Heart left ventricle (tissue), 16 donors: ENCODE data around the gene EFCAB12. TPM values are rescaled to one million over a fixed set of nuclear protein-coding genes. Genes with fewer than 3 reads are reported as not detected.

ENCODE experiments used
- ATAC-seq, 4 donors: fragments of 200-7000 bp; cut with Tn5 transposase; one replicate each; pipeline ENCODE4 v1.9.1; 2020 to 2022; ENCODE audit warnings: moderate library complexity in 4 of 4, mild to moderate bottlenecking in 3 of 4, moderate number of reproducible peaks in 1 of 4
- DNase-seq, 5 donors: peaks; one replicate each; pipeline ENCODE4 v3.0.0-alpha.2; 2020
- H3K27ac ChIP-seq, 12 donors: fragments of 200-600 bp; sonication (generic) in 4 of 12; one replicate each; pipeline versions ENCODE4 v1.5.0 to v1.8.0; 2016 to 2022; ENCODE audit warnings: mild to moderate bottlenecking in 2 of 12
- H3K27me3 ChIP-seq, 9 donors: fragments of 200-600 bp; sonication (generic) in 2 of 9; one replicate each; pipeline versions ENCODE4 v1.5.1 to v1.8.0; 2016 to 2022; ENCODE audit warnings: mild to moderate bottlenecking in 3 of 9
- H3K36me3 ChIP-seq, 9 donors: fragments of 200-600 bp; sonication (generic) in 2 of 9; one replicate each; pipeline versions ENCODE4 v1.5.0 to v1.8.0; 2018 to 2022; ENCODE audit warnings: mild to moderate bottlenecking in 2 of 9
- H3K4me1 ChIP-seq, 12 donors: fragments of 200-600 bp; sonication (generic) in 4 of 12; one replicate each; pipeline versions ENCODE4 v1.5.0 to v1.8.0; 2016 to 2022; ENCODE audit warnings: mild to moderate bottlenecking in 3 of 12
- H3K4me3 ChIP-seq, 12 donors: fragments of 200-600 bp; sonication (generic) in 4 of 12; one replicate each; pipeline versions ENCODE4 v1.5.0 to v1.8.0; 2017 to 2022; ENCODE audit warnings: mild to moderate bottlenecking in 9 of 12, moderate library complexity in 4 of 12
- H3K9me3 ChIP-seq, 12 donors: fragments of 200-600 bp; sonication (generic) in 4 of 12; one replicate each; pipeline versions ENCODE4 v1.5.0 to v1.8.0; 2016 to 2022; ENCODE audit warnings: mild to moderate bottlenecking in 1 of 12
- CTCF ChIP-seq, 12 donors: fragments of 200-600 bp; sonication (generic) in 4 of 12; IDR thresholded peaks; one replicate each; pipeline versions ENCODE4 v1.5.0 to v1.8.0; 2018 to 2022; ENCODE audit warnings: antibody characterized with exemption in 12 of 12, mild to moderate bottlenecking in 5 of 12
- POLR2A ChIP-seq, 2 donors: fragments of 450-650 bp; IDR thresholded peaks; one replicate each; pipeline ENCODE4 v1.6.1; 2017; ENCODE audit warnings: antibody characterized with exemption in 2 of 2, mild to moderate bottlenecking in 2 of 2, moderate library complexity in 2 of 2
- whole genome bisulfite sequencing, 4 donors: extraction: QIAGEN DNeasy Blood & Tissue Kit in 2 of 4; methylation state at CpG; one replicate each; pipeline versions ENCODE4 v1.1.5 to v1.1.7; 2013 to 2018; 5-methylcytosine and 5-hydroxymethylcytosine counted together
- intact Hi-C, 10 donors: fragments of 100-400 bp; cut with DNase I; formaldehyde crosslinking; loops; one replicate each; pipeline versions ENCODE4 v1.11.1 to v1.14.2; 2022
- polyA plus RNA-seq, 2 donors: library from polyadenylated mRNA; stranded (reverse); fragments of 200-250 nt; gene quantifications; one replicate each; pipeline ENCODE4 v1.2.3, GENCODE V29; 2013
- total RNA-seq, 9 donors: library from RNA; depleted of rRNA in 2 of 9; stranded (reverse); fragments of >200 nt in 2 of 9; fragmentation: NEBNext Ultra II Directional in 3 of 9; extraction: Animal tissue kit (Norgen Biotek cat#: 25700) in 3 of 9; gene quantifications; one replicate each; pipeline versions ENCODE4 v1.1.0 to v1.2.4, GENCODE V29; 2016 to 2023
- donor health status: ischemic (EF 13 %, LVEDD 7.1; RV severe dilation, severe dysfunction).
- donor health status: healthy with polysubstance abuse.
- donor health status: DM: no; HTN: yes; CAD: no.
- donor health status: DM: no; HTN: no; CAD: no.
- donor health status: ischemic (EF 25% LVEDD 6.9; RV normal size, moderate dysfunction).
- donor health status: ischemic (EF 25% LVEDD 5.7; RV mildly dilated, moderate dysfunction).
- donor health status: healthy.
- donor health status: DM: yes; HTN: yes; CAD: no.
- donor health status: ischemic (EF 35%, LVEDD 5.7; RV mildly dilated, moderate dysfunction).
- donor health status: nonischemic (EF 11% LVEDD 7.7; RV severe dilation, severe dysfunction).
- donor health status: DM: yes; HTN: yes; CAD: no.
- donor health status: PGD.
- donor health status: ischemic (EF 29% LVEDD 5.4; RV normal size, mild dysfunction).
- donor health status: nonischemic (EF 23%, LVEDD 6.1; RV moderate dilation, normal function).

Gene EFCAB12
- total and polyA plus RNA-seq, 11 donors, result 0.07 to 0.20 (median 0.13) TPM; not detected in 5

- H3K27ac ChIP-seq, result no peak overlapping the region
- H3K27me3 ChIP-seq, result no peaks in the 10 kb centered on the region
- no peak for DNase-seq
- TF ChIP-seq CTCF (IDR thresholded peaks at IDR 0.05), result no peak
- TF ChIP-seq POLR2A (IDR thresholded peaks at IDR 0.05), result no peak
- intact Hi-C loops, result no loop called here
- H3K36me3 ChIP-seq, result no peaks in the 10 kb centered on the region
- H3K4me1 ChIP-seq, result peaks cover 0 to 8% (median 3%) of the 10 kb centered on the region in 12 donors
- H3K4me3 ChIP-seq, result no peak overlapping the region
- ATAC-seq, result no peak
- 82 to 100% (median 88%) methylated on average over 2 to 7 of the region's 7 CpGs for WGBS, 4 donors
- H3K9me3 ChIP-seq, result no peaks in the 10 kb centered on the region
These were observed 25.0 kb downstream of the EFCAB12 start for GRCh38 chr3:129403450-129403849.

- intact Hi-C loops, result no loop called here
- ATAC-seq, result no peak
- Histone ChIP-seq H3K4me1 (peaks cover 0 to 17% (median 11%) of the 10 kb centered on the region in 12 donors), H3K27ac (no peak overlapping the region), H3K36me3 (no peaks in the 10 kb centered on the region), H3K9me3 (no peaks in the 10 kb centered on the region), H3K27me3 (no peaks in the 10 kb centered on the region), H3K4me3 (no peak overlapping the region)
- WGBS, 4 donors, result 90 to 97% (median 93%) methylated on average over 4 of the region's 4 CpGs
- TF ChIP-seq POLR2A (IDR thresholded peaks at IDR 0.05), result no peak
- TF ChIP-seq CTCF (IDR thresholded peaks at IDR 0.05), result no peak
- DNase-seq, result no peak
These were observed 25.8 kb downstream of the EFCAB12 start for GRCh38 chr3:129402616-129403015.

DNA sequence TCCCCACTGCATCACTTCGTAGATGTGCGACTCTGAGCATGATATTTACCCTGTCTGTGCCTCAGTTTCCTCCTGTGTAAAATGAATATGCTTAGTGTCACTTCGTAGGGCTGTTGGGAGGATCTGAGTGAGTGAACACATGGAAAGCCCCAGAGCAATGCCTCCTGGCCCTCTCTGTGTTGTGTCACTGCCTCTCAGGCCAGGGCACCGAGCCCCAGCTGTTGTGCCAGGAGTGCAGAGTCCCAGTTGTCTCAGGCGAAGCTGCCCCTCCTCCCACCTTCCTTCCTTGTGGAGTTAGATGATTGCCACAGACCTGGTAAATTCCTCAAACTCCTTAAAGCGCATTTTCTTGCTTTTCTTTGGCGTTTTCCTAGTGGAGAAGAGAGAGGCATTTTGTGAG is 26.2 kb downstream of the EFCAB12 start:
- ATAC-seq, result no peak
- 82 to 84% (median 83%) methylated on average over 7 of the region's 7 CpGs for WGBS, 4 donors
- no peak for DNase-seq
- intact Hi-C loops, result no loop called here
- TF ChIP-seq CTCF (IDR thresholded peaks at IDR 0.05), result no peak
- TF ChIP-seq POLR2A (IDR thresholded peaks at IDR 0.05), result no peak
- no peak overlapping the region for H3K27ac ChIP-seq
- no peaks in the 10 kb centered on the region for H3K27me3 ChIP-seq
- H3K4me1 ChIP-seq, result peaks cover 0 to 21% (median 13%) of the 10 kb centered on the region in 12 donors
- H3K36me3 ChIP-seq, result peaks cover 0 to 4% (median 0%) of the 10 kb centered on the region in 9 donors
- H3K4me3 ChIP-seq, result no peak overlapping the region
- H3K9me3 ChIP-seq, result no peaks in the 10 kb centered on the region

DNA sequence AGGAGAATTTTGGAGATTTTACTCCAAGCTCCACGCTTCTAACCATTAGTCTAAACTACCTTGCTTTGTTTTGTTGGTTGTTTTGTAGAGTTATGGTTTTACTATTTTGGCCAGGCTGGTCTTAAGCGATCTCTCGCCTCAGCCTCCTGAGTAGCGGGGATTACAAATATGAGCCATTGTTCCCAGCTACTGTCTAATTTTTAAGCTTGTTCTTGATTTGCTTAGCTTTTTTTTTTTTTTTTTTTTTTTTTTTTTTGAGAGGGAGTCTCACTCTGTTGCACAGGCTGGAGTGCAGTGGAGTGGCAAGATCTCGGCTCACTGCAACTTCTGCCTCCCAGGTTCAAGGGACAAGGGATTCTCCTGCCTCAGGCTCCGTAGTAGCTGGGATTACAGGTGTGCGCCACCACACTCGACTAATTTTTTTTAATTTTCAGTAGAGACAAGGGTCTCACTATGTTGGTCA is 28.5 kb downstream of the EFCAB12 start:
- intact Hi-C loops, result no loop called here
- Histone ChIP-seq H3K27me3 (no peaks in the 10 kb centered on the region), H3K27ac (peak overlapping the region; percentile 64 to 97 (median 88)), H3K4me1 (peaks cover 0 to 28% (median 13%) of the 10 kb centered on the region in 12 donors), H3K4me3 (peak overlapping the region in 7 of 12 donors; percentile 80 to 99 (median 86)), H3K9me3 (no peaks in the 10 kb centered on the region), H3K36me3 (peaks cover 0 to 20% (median 6%) of the 10 kb centered on the region in 9 donors)
- TF ChIP-seq CTCF (IDR thresholded peaks at IDR 0.05), result no peak
- no peak for TF ChIP-seq POLR2A (IDR thresholded peaks at IDR 0.05)
- WGBS, 4 donors, result 50 to 68% (median 54%) methylated on average over 8 of the region's 8 CpGs
- DNase-seq, result no peak
- ATAC-seq, result peak in 2 of 4 donors; percentile 5 to 19
